ENCODE measurements around the gene MARCHF3.
A peak's percentile ranks its signal among the peaks of the same experiment; 100 is the strongest.

Gene MARCHF3

DNA sequence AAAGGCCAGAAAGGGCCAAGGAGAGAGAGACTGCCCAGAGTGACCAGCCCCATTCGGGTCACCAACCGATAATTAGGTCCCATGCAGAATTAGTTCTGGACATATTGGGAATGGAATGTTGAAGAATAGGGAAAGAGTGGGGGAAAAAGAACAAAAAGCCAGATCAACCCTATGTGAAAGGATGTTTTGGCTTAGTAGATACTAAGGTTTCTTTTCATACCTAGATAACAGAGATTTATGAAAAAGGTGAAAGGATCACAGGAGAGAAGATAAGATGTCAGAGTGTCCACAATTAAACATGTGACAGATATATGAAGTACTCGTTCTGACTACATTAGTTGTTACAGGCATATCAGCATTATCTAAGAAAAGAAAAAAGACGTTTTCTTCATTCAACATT, 52.1 kb downstream of the MARCHF3 start:
- DNase-seq (ENCODE audit: low spot score), result no peak
- TF ChIP-seq, protein P1, sequence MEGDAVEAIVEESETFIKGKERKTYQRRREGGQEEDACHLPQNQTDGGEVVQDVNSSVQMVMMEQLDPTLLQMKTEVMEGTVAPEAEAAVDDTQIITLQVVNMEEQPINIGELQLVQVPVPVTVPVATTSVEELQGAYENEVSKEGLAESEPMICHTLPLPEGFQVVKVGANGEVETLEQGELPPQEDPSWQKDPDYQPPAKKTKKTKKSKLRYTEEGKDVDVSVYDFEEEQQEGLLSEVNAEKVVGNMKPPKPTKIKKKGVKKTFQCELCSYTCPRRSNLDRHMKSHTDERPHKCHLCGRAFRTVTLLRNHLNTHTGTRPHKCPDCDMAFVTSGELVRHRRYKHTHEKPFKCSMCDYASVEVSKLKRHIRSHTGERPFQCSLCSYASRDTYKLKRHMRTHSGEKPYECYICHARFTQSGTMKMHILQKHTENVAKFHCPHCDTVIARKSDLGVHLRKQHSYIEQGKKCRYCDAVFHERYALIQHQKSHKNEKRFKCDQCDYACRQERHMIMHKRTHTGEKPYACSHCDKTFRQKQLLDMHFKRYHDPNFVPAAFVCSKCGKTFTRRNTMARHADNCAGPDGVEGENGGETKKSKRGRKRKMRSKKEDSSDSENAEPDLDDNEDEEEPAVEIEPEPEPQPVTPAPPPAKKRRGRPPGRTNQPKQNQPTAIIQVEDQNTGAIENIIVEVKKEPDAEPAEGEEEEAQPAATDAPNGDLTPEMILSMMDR (IDR thresholded peaks at IDR 0.05; ENCODE audit: extremely low read depth, missing control alignments), result no peak

DNA sequence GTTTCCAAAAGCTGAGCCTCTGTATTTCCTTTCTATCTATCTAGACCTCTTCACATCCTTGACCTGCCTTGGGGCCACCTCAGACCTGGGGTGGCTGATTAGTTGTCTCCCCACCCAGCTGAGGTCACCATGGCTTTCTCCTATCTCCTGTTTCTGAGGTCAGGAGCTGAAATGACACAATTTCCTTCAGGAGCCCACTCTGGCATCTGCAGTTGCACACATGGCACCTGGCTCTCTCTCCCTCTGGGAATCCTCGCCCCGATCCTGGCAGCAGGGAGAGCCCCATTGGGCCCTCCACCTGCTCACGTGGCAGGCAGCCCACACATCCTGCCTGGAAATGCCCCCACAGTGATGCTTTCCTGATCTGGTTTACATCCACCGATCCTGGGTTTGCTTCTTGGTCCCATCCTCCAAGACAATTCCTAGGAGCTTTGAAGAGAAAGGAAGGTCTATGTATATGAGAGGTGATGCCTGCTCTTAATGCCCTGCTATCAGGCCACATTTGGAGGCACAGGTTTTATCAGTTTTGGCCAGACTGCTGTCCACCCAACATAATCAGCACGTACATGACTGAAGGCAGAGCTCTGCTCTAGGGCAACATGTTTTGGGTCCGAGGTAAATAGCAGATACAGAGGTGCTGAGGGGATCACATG, 53.7 kb downstream of the MARCHF3 start:
- DNase-seq (ENCODE audit: low spot score), result no peak

DNA sequence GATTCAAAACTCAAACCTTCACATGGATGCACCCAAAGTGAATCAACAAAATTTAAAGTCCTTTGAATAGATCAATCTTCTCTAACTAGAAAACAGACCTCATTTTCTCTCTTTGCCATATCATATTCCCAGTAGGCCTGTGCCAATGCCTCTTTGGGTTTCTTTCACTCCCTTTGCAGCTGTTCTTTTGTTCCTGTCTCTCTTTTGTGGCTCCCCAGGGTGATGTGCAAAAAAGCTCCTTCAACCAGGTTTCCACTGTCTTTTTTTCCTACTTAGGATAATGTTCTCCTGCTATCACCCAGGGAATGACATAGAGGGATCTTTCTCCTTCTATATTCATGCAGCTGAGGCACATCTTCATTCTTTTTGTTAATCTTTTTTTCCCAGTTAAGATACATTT, 54.6 kb downstream of the MARCHF3 start:
- TF ChIP-seq, protein P1 (IDR thresholded peaks at IDR 0.05; ENCODE audit: extremely low read depth, missing control alignments), result no peak
- DNase-seq (ENCODE audit: low spot score), result no peak

More for the DNA sequence above, 53.7 kb downstream of the MARCHF3 start:
- TF ChIP-seq, protein P1 (IDR thresholded peaks at IDR 0.05; ENCODE audit: extremely low read depth, missing control alignments), result no peak

DNA sequence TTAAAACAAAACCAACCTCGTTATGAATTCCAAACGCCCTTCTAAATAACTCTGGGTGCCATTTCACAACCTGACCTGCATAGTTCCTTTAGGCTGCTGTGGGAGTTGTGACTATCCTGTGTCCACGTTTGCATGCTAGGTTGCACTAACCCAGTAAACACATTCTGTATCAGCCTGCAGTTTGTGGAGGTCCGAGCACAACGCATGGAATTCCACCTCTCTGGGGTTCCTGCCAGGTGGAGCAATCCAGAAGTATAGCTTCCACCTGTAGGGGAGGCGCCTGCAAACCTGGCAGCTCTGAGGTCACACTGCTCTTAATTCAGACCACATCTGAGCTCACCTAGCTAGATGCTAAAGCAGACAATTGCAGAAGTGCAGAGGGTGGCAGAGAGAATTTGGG, 57.2 kb downstream of the MARCHF3 start:
- DNase-seq (ENCODE audit: low spot score), result no peak

DNA sequence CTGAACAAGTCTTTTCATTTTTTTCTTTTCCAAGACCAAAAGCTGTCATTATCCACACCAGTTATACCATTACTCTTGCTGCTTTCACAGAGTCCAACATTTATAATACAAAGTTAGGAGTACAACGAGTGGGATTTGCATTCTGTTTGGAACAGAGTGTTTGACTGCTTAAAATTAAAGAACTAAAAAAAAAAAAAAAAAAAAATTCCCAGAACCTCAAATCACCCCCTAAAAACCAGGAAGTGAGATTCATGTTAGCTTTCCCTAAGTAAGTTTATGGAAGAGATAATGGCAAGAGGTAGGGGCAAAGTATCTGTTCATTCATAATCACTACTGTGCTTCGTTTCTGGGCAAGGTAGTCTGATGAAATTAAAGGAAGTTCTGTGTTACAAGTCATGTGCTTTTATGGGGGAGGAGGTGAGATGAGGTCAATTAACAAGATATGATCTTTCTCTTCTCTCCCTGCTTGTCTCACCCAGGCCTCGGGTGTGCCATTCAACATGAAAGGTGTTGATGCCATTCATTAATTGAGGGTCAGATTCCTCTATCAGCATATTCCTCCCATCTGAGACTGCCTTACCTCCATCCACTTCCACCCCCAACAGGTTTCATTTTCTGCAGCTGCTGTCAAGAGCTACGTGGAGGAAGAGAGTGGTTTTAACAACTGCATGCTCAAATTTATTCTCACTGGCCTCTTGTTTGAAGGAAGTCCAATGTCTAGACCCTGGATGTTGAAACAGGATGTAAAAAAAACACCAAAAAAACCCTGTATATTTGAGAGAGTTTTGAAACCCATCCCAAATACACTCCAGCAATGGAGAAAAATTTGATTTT, 58.1 kb downstream of the MARCHF3 start:
- peak; percentile 53 for DNase-seq (ENCODE audit: low spot score)
- TF ChIP-seq, protein P1 (IDR thresholded peaks at IDR 0.05; ENCODE audit: extremely low read depth, missing control alignments), result no peak

More for the DNA sequence above, 57.2 kb downstream of the MARCHF3 start:
- TF ChIP-seq, protein P1 (IDR thresholded peaks at IDR 0.05; ENCODE audit: extremely low read depth, missing control alignments), result no peak

DNA sequence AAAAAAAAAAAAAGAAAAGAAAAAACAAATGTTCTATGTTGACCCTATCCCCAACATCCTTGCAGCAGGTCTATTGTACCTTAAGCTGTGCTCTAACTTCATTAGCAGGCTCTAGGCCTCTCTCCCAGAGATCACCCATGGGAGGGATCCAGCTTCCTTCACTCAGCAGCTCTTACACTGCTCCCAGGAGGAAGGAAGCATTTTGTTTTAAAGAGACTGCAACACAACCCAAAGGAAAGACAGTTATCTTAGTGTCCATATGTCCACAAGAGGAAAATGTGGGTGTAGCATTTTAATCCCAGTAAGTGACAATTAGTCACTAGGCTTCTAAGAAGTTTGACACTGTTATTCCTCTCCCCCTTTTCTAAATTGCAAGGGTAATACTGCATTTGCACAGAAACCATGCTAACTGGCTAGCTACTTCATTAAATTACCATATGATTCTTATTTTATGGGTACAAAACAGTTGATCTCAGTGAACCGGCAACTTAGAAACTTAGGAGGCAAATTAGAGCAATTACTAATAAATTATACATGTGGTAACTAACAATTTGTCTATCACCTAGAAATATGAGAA, 58.8 kb downstream of the MARCHF3 start:
- DNase-seq (ENCODE audit: low spot score), result no peak
- TF ChIP-seq, protein P1 (IDR thresholded peaks at IDR 0.05; ENCODE audit: extremely low read depth, missing control alignments), result no peak

DNA sequence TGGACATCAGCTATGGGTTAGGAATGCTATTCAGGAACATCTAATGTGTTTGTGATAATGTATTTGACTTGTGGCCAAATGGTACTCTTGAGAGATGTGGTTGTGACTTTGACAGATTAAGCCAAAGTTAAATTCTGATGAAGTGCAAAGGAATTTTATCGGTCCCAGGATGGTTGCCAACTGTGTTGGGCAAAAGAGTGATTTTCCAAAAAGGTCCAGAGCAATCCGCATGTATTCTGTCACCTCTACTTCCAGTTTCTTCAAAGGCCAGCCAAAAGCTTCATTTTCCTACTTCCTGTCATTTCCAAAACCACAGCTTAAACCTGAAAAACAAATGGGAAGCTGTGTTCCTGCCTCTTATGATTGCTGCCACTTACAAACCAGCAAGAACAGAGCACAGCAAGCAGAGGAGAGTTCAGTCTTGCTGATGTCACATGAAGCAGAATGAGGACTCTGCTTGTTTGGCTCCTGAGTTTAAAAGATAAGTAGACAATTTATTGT, 59.8 kb downstream of the MARCHF3 start:
- TF ChIP-seq, protein P1 (IDR thresholded peaks at IDR 0.05; ENCODE audit: extremely low read depth, missing control alignments), result no peak
- no peak for DNase-seq (ENCODE audit: low spot score)

Data from GM20000 (cell line).